ENCODE measurements around the gene DLGAP1.

The DLGAP1 gene

GRCh38 chr18:3861495-3861894, 593.6 kb downstream of the DLGAP1 start:
- Histone ChIP-seq H3K4me1 (ENCODE audit: low read length) (no peaks in the 10 kb centered on the region), H3K36me3 (replicated peaks; ENCODE audit: low read depth, low read length) (no peaks in the 10 kb centered on the region), H3K27ac (ENCODE audit: low read length) (no peak overlapping the region), H3K4me2 (ENCODE audit: low read length) (no peak overlapping the region), H3K79me2 (ENCODE audit: low read length) (no peaks in the 10 kb centered on the region), H3K9me3 (ENCODE audit: insufficient read depth, low read length) (no peaks in the 10 kb centered on the region), H3K27me3 (ENCODE audit: low read depth, low read length) (peaks cover 22% of the 10 kb centered on the region), H4K20me1 (ENCODE audit: insufficient read depth, low read length) (no peaks in the 10 kb centered on the region), H3K9ac (ENCODE audit: low read length) (no peak overlapping the region), H2AFZ (ENCODE audit: low read depth, low read length) (no peak overlapping the region), H3K4me3 (ENCODE audit: low read length) (no peak overlapping the region)
- no peak for TF ChIP-seq CTCF (IDR thresholded peaks at IDR 0.05; ENCODE audit: low read depth, low read length)

DNA sequence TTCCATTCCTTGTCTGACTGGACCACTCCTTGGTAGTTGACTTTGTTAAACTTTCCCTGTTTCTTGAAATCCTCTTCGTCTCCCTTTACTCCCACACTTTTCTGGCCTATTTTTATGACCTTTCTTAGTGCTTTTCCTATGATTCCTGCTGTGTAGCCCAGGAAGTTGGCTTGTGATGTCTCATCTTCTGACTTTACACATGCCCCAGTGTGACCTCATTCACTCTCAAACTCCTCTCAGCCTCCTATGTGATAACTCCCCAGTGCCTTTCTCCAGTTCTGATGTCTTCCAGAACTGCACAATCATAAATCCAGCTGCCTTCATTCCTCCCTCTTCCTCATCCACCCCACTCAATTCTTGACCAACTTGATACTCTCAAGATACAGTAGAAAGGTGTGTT, 597.6 kb downstream of the DLGAP1 start:
- H3K79me2 ChIP-seq (ENCODE audit: low read length), result no peaks in the 10 kb centered on the region

DNA sequence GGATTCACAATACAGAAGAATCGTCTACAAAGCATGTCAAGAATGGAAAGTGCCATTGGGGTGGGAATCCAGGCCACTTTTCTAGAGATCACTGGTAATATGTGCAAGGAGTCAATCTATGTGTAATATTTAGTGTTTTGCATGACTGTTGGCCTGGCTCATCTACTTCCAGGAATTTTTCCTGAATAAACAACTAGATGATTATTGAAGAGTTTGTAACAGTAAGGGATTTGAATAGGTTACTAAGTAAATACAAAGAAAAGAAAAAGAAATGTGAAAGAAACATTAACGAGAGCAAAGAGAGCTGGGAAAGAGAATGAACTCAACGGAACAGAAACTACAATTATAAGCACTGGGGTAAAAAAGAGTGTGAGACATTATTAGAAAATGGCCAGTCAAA, 599.1 kb downstream of the DLGAP1 start:
- no peak overlapping the region for H3K4me3 ChIP-seq (ENCODE audit: low read length)
- H2AFZ ChIP-seq (ENCODE audit: low read depth, low read length), result no peak overlapping the region
- no peak overlapping the region for H3K27ac ChIP-seq (ENCODE audit: low read length)
- H3K27me3 ChIP-seq (ENCODE audit: low read depth, low read length), result peaks cover 27% of the 10 kb centered on the region
- H3K4me1 ChIP-seq (ENCODE audit: low read length), result peaks cover 4% of the 10 kb centered on the region
- no peak overlapping the region for H3K9ac ChIP-seq (ENCODE audit: low read length)
- no peaks in the 10 kb centered on the region for H3K79me2 ChIP-seq (ENCODE audit: low read length)
- no peaks in the 10 kb centered on the region for H4K20me1 ChIP-seq (ENCODE audit: insufficient read depth, low read length)
- TF ChIP-seq CTCF (IDR thresholded peaks at IDR 0.05; ENCODE audit: low read depth, low read length) (no peak), EZH2phosphoT487 (IDR thresholded peaks at IDR 0.05; ENCODE audit: low read depth) (no peak)
- no peak overlapping the region for H3K4me2 ChIP-seq (ENCODE audit: low read length)
- H3K9me3 ChIP-seq (ENCODE audit: insufficient read depth, low read length), result no peaks in the 10 kb centered on the region
- no peaks in the 10 kb centered on the region for H3K36me3 ChIP-seq (replicated peaks; ENCODE audit: low read depth, low read length)

More for the DNA sequence above, 597.6 kb downstream of the DLGAP1 start:
- no peak overlapping the region for H2AFZ ChIP-seq (ENCODE audit: low read depth, low read length)
- H3K4me3 ChIP-seq (ENCODE audit: low read length), result no peak overlapping the region
- no peaks in the 10 kb centered on the region for H4K20me1 ChIP-seq (ENCODE audit: insufficient read depth, low read length)
- no peak overlapping the region for H3K4me2 ChIP-seq (ENCODE audit: low read length)
- no peaks in the 10 kb centered on the region for H3K36me3 ChIP-seq (replicated peaks; ENCODE audit: low read depth, low read length)
- peaks cover 22% of the 10 kb centered on the region for H3K27me3 ChIP-seq (ENCODE audit: low read depth, low read length)
- H3K27ac ChIP-seq (ENCODE audit: low read length), result no peak overlapping the region
- TF ChIP-seq CTCF (IDR thresholded peaks at IDR 0.05; ENCODE audit: low read depth, low read length) (no peak), EZH2phosphoT487 (IDR thresholded peaks at IDR 0.05; ENCODE audit: low read depth) (no peak)
- H3K9ac ChIP-seq (ENCODE audit: low read length), result no peak overlapping the region
- H3K4me1 ChIP-seq (ENCODE audit: low read length), result no peaks in the 10 kb centered on the region
- H3K9me3 ChIP-seq (ENCODE audit: insufficient read depth, low read length), result no peaks in the 10 kb centered on the region

- H3K4me1 ChIP-seq (ENCODE audit: low read length), result peaks cover 6% of the 10 kb centered on the region
- no peaks in the 10 kb centered on the region for H3K9me3 ChIP-seq (ENCODE audit: insufficient read depth, low read length)
- TF ChIP-seq CTCF (IDR thresholded peaks at IDR 0.05; ENCODE audit: low read depth, low read length) (no peak), EZH2phosphoT487 (IDR thresholded peaks at IDR 0.05; ENCODE audit: low read depth) (no peak)
- H3K4me2 ChIP-seq (ENCODE audit: low read length), result no peak overlapping the region
- H3K27me3 ChIP-seq (ENCODE audit: low read depth, low read length), result peaks cover 19% of the 10 kb centered on the region
- no peaks in the 10 kb centered on the region for H4K20me1 ChIP-seq (ENCODE audit: insufficient read depth, low read length)
- H3K4me3 ChIP-seq (ENCODE audit: low read length), result no peak overlapping the region
- no peak overlapping the region for H2AFZ ChIP-seq (ENCODE audit: low read depth, low read length)
- no peak overlapping the region for H3K9ac ChIP-seq (ENCODE audit: low read length)
- H3K79me2 ChIP-seq (ENCODE audit: low read length), result no peaks in the 10 kb centered on the region
- H3K27ac ChIP-seq (ENCODE audit: low read length), result no peak overlapping the region
- H3K36me3 ChIP-seq (replicated peaks; ENCODE audit: low read depth, low read length), result no peaks in the 10 kb centered on the region
These were observed 602.8 kb downstream of the DLGAP1 start for GRCh38 chr18:3852321-3852720.
